HepG2 (cell line): ENCODE results near the gene MYO1B. TPM values are rescaled to one million over a fixed set of nuclear protein-coding genes. Genes with fewer than 3 reads are reported as not detected.

Source experiments
- ELK4 ChIP-seq: sonication (generic); formaldehyde crosslinking; IDR thresholded peaks from 2 replicates; pipeline ENCODE4 v1.9.0; 2021; ENCODE audit warnings: missing genetic modification reagents, borderline replicate concordance
- GTF2F1 ChIP-seq: fragments of 150-350 bp; IDR thresholded peaks from 2 replicates; pipeline ENCODE4 v1.6.1; 2014; ENCODE audit warnings: low read length
- MLX ChIP-seq: IDR thresholded peaks from 2 replicates; pipeline ENCODE4 v1.6.1; 2016
- NCOA2 ChIP-seq: sonication (generic); formaldehyde crosslinking; IDR thresholded peaks from 2 replicates; pipeline ENCODE4 v1.8.0; 2022; ENCODE audit warnings: inconsistent platforms
- ZFP82 ChIP-seq: sonication (generic); formaldehyde crosslinking; IDR thresholded peaks from 2 replicates; pipeline ENCODE4 v1.5.1; 2020; ENCODE audit warnings: mild to moderate bottlenecking, missing genetic modification reagents, borderline replicate concordance
- ZNF143 ChIP-seq: sonication (generic); formaldehyde crosslinking; IDR thresholded peaks from 2 replicates; pipeline ENCODE4 v1.4.0; 2020; ENCODE audit warnings: missing genetic modification reagents
- ZNF18 ChIP-seq: sonication (generic); formaldehyde crosslinking; IDR thresholded peaks from 2 replicates; pipeline ENCODE4 v1.8.0; 2022; ENCODE audit warnings: mild to moderate bottlenecking, missing genetic modification reagents; ENCODE audit not compliant: insufficient replicate concordance
- ZNF556 ChIP-seq: sonication (generic); formaldehyde crosslinking; IDR thresholded peaks from 2 replicates; pipeline ENCODE4 v1.4.0; 2020; ENCODE audit warnings: mild to moderate bottlenecking, missing genetic modification reagents, borderline replicate concordance
- polyA plus RNA-seq, 8 experiments: library from polyadenylated mRNA; depleted of rRNA in 3 of 8; stranded (reverse) in 7 of 8; unstranded in 1 of 8; fragments of >200 nt; fragmentation: Illumina TruSeq in 4 of 8; extraction: Trizol in 4 of 8; gene quantifications; 2 replicates each; pipeline versions ENCODE4 v1.2.1 to v1.2.3, GENCODE V29; 2011 to 2016; ENCODE audit warnings: low read depth in 4 of 8, missing spikeins in 1 of 8, mixed read lengths in 1 of 8; ENCODE audit not compliant: insufficient read depth in 1 of 8
- total RNA-seq, 5 experiments: library from RNA; depleted of rRNA; stranded (reverse); fragments of >200 nt; fragmentation: Illumina TruSeq; extraction: Trizol; gene quantifications; 2 replicates each; pipeline ENCODE4 v1.2.3, GENCODE V29; 2016; ENCODE audit warnings: low read depth in 1 of 5
- TF ChIP-seq, protein P1 (sequence below): IDR thresholded peaks from 2 replicates; pipeline ENCODE4 v1.4.0; 2020; ENCODE audit warnings: mild to moderate bottlenecking, missing genetic modification reagents
- TF ChIP-seq, protein P2 (sequence below), 2 experiments: fragments of 450-650 bp in 1 of 2; sonication (generic) in 1 of 2; formaldehyde crosslinking in 1 of 2; IDR thresholded peaks; 2 replicates each; pipeline versions ENCODE4 v1.6.1 to v1.8.0; 2016 to 2022; ENCODE audit warnings: antibody characterized with exemption in 1 of 2, mild to moderate bottlenecking in 1 of 2, missing genetic modification reagents in 1 of 2
- TF ChIP-seq, protein P3 (sequence below), 2 experiments: fragments of 450-650 bp in 1 of 2; sonication (generic) in 1 of 2; formaldehyde crosslinking; IDR thresholded peaks; 2 replicates each; pipeline versions ENCODE4 v1.5.0 to v1.8.0; 2020 to 2022; ENCODE audit warnings: mild to moderate bottlenecking in 1 of 2, missing genetic modification reagents in 1 of 2

The MYO1B gene
- total and polyA plus RNA-seq, 2 of the 13 experiments (the other 11 are each of a cell fraction or from before 2014, with no cell fraction given): 36.9 to 89.8 TPM

GRCh38 chr2:191382801-191383200, 137.6 kb downstream of the MYO1B start (continued):
- TF ChIP-seq ZNF143 (CRISPR knock-in tag): no peak
- peak; percentile 77 for TF ChIP-seq MLX (CRISPR knock-in tag)
- TF ChIP-seq, protein P1, sequence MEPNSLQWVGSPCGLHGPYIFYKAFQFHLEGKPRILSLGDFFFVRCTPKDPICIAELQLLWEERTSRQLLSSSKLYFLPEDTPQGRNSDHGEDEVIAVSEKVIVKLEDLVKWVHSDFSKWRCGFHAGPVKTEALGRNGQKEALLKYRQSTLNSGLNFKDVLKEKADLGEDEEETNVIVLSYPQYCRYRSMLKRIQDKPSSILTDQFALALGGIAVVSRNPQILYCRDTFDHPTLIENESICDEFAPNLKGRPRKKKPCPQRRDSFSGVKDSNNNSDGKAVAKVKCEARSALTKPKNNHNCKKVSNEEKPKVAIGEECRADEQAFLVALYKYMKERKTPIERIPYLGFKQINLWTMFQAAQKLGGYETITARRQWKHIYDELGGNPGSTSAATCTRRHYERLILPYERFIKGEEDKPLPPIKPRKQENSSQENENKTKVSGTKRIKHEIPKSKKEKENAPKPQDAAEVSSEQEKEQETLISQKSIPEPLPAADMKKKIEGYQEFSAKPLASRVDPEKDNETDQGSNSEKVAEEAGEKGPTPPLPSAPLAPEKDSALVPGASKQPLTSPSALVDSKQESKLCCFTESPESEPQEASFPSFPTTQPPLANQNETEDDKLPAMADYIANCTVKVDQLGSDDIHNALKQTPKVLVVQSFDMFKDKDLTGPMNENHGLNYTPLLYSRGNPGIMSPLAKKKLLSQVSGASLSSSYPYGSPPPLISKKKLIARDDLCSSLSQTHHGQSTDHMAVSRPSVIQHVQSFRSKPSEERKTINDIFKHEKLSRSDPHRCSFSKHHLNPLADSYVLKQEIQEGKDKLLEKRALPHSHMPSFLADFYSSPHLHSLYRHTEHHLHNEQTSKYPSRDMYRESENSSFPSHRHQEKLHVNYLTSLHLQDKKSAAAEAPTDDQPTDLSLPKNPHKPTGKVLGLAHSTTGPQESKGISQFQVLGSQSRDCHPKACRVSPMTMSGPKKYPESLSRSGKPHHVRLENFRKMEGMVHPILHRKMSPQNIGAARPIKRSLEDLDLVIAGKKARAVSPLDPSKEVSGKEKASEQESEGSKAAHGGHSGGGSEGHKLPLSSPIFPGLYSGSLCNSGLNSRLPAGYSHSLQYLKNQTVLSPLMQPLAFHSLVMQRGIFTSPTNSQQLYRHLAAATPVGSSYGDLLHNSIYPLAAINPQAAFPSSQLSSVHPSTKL (CRISPR knock-in tag): peak; percentile 98
- TF ChIP-seq ELK4: no peak
- TF ChIP-seq, protein P2, sequence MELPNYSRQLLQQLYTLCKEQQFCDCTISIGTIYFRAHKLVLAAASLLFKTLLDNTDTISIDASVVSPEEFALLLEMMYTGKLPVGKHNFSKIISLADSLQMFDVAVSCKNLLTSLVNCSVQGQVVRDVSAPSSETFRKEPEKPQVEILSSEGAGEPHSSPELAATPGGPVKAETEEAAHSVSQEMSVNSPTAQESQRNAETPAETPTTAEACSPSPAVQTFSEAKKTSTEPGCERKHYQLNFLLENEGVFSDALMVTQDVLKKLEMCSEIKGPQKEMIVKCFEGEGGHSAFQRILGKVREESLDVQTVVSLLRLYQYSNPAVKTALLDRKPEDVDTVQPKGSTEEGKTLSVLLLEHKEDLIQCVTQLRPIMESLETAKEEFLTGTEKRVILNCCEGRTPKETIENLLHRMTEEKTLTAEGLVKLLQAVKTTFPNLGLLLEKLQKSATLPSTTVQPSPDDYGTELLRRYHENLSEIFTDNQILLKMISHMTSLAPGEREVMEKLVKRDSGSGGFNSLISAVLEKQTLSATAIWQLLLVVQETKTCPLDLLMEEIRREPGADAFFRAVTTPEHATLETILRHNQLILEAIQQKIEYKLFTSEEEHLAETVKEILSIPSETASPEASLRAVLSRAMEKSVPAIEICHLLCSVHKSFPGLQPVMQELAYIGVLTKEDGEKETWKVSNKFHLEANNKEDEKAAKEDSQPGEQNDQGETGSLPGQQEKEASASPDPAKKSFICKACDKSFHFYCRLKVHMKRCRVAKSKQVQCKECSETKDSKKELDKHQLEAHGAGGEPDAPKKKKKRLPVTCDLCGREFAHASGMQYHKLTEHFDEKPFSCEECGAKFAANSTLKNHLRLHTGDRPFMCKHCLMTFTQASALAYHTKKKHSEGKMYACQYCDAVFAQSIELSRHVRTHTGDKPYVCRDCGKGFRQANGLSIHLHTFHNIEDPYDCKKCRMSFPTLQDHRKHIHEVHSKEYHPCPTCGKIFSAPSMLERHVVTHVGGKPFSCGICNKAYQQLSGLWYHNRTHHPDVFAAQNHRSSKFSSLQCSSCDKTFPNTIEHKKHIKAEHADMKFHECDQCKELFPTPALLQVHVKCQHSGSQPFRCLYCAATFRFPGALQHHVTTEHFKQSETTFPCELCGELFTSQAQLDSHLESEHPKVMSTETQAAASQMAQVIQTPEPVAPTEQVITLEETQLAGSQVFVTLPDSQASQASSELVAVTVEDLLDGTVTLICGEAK (IDR thresholded peaks at IDR 0.05): no peak
- TF ChIP-seq, protein P2 (CRISPR knock-in tag; IDR thresholded peaks at IDR 0.05): no peak
- TF ChIP-seq, protein P3, sequence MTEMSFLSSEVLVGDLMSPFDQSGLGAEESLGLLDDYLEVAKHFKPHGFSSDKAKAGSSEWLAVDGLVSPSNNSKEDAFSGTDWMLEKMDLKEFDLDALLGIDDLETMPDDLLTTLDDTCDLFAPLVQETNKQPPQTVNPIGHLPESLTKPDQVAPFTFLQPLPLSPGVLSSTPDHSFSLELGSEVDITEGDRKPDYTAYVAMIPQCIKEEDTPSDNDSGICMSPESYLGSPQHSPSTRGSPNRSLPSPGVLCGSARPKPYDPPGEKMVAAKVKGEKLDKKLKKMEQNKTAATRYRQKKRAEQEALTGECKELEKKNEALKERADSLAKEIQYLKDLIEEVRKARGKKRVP (CRISPR knock-in tag; IDR thresholded peaks at IDR 0.05): peak in 1 of 2 experiments; percentile 82; a peak in 2 of 4 replicates
- no peak for TF ChIP-seq ZFP82 (CRISPR knock-in tag)
- peak; percentile 65 for TF ChIP-seq NCOA2 (CRISPR knock-in tag)
- peak; percentile 45; the same call in 1 of the 2 replicates for TF ChIP-seq ZNF556 (CRISPR knock-in tag)
- no peak for TF ChIP-seq ZNF18 (CRISPR knock-in tag)
- 0 out of 2 replicates have a peak, but pooled peaks have one; percentile 47 for TF ChIP-seq GTF2F1
